ENCODE results near the gene NTM. TPM values are rescaled to one million over a fixed set of nuclear protein-coding genes. Genes with fewer than 3 reads are reported as not detected.
A peak's percentile ranks its signal among the peaks of the same experiment; 100 is the strongest.

The NTM gene
- total and polyA plus RNA-seq, 2 of the 8 experiments (the other 6 are each of a cell fraction or from before 2014, with no cell fraction given), result 13.4 to 20.0 TPM

- Histone ChIP-seq H3K9ac (replicated peaks in 1 of 4; ENCODE audit: extremely low read depth in 1 of 4, low read depth in 3 of 4, low read length in 3 of 4) (no peak overlapping the region), H4K91ac (replicated peaks; ENCODE audit: insufficient read length, low read length) (no peak overlapping the region)
- CTCF ChIA-PET (ENCODE audit: partially characterized antibody), result interaction anchor here (0.8 to 31.3 kb wide), 5 partner anchors 12 to 110 kb away, joined by 3 to 1023 read pairs (median 3); no protein-coding TSS in a partner anchor
- TF ChIP-seq SP2 (IDR thresholded peaks at IDR 0.05; ENCODE audit: low read length), result no peak
Observed at GRCh38 chr11:131654849-131655248, 284.4 kb downstream of the NTM start.

More at GRCh38 chr11:131654849-131655248, 284.4 kb downstream of the NTM start:
- WGBS, 2 experiments (ENCODE audit: extremely low coverage in 1 of 2, insufficient coverage in 1 of 2, insufficient read length in 1 of 2, insufficient replicate concordance in 2 of 2, low coverage in 1 of 2, low lambda C conversion rate in 2 of 2, missing lambda C conversion rate in 1 of 2), result 91% methylated on average over 10 of the region's 10 CpGs; no CpG with 5 or more reads in 1 of the 2 experiments
- no peak overlapping the region for H2AK5ac ChIP-seq (ENCODE audit: low read depth, low read length)
- no peak overlapping the region for H3K4ac ChIP-seq (replicated peaks; ENCODE audit: insufficient read length, low read depth, low read length)
- no peaks in the 10 kb centered on the region for H3K79me2 ChIP-seq (ENCODE audit: control insufficient read depth in 1 of 2, insufficient read depth in 2 of 2, low read length in 2 of 2)
- H3K14ac ChIP-seq (ENCODE audit: insufficient read length), result no peak overlapping the region
- peaks cover 14 to 42% (median 31%) of the 10 kb centered on the region in 4 experiments; a peak in 6 of 7 replicates for H3K4me1 ChIP-seq (replicated peaks in 1 of 4; ENCODE audit: control insufficient read depth in 3 of 4, insufficient read depth in 4 of 4, low read length in 3 of 4)
- H3K56ac ChIP-seq (replicated peaks; ENCODE audit: insufficient read length, low read depth, low read length), result no peak overlapping the region
- H2BK15ac ChIP-seq (ENCODE audit: low read length), result no peak overlapping the region
- no peaks in the 10 kb centered on the region for H3K23me2 ChIP-seq (ENCODE audit: low read depth, low read length)
- no peak overlapping the region for H2BK20ac ChIP-seq (ENCODE audit: low read length)
- no peak overlapping the region for H3K23ac ChIP-seq (ENCODE audit: insufficient read length)
- H3K4me2 ChIP-seq (ENCODE audit: insufficient read depth in 1 of 2, low read depth in 2 of 2, low read length in 2 of 2), result no peak overlapping the region
- no peaks in the 10 kb centered on the region; the same call in 1 of the 2 replicates for H3K79me1 ChIP-seq (ENCODE audit: low read depth, low read length)
- H4K8ac ChIP-seq (ENCODE audit: extremely low read depth, insufficient read depth, low read length), result no peak overlapping the region
- 0 out of 7 replicates have a peak, but pooled peaks cover 0 to 1% (median 0%) of the 10 kb centered on the region in 4 experiments for H3K27me3 ChIP-seq (replicated peaks in 1 of 4; ENCODE audit: control insufficient read depth in 3 of 4, extremely low read depth in 1 of 4, insufficient read depth in 3 of 4, low read length in 3 of 4)
- H2BK12ac ChIP-seq (ENCODE audit: low read depth, low read length), result peak overlapping the region; percentile 53; the same call in 1 of the 2 replicates
- FAIRE-seq, result no peak
- no peak overlapping the region for H2BK120ac ChIP-seq (replicated peaks; ENCODE audit: low read depth, low read length)
- no peak overlapping the region; the same call in 1 of the 2 replicates for H3K18ac ChIP-seq (ENCODE audit: extremely low read depth, low read length)
- no peak overlapping the region for H3K4me3 ChIP-seq (ENCODE audit: extremely low read depth in 1 of 4, insufficient read depth in 2 of 4, low read depth in 3 of 4, low read length in 4 of 4)
- H3K27ac ChIP-seq (ENCODE audit: low read depth, low read length), result no peak overlapping the region
- DNase-seq (ENCODE audit: low read depth in 1 of 2, low spot score in 2 of 2), result no peak
- H3K36me3 ChIP-seq (ENCODE audit: control insufficient read depth in 2 of 4, insufficient read depth in 4 of 4, low read length in 3 of 4), result no peaks in the 10 kb centered on the region; a peak in 1 of 8 replicates
- no peaks in the 10 kb centered on the region for H4K20me1 ChIP-seq (replicated peaks in 1 of 2; ENCODE audit: control insufficient read depth in 1 of 2, insufficient read depth in 2 of 2, low read length in 2 of 2)
- H2BK5ac ChIP-seq (ENCODE audit: low read depth, low read length), result no peak overlapping the region
- no peak overlapping the region for H2AFZ ChIP-seq (ENCODE audit: low read length)
- H3K9me3 ChIP-seq (ENCODE audit: insufficient read depth in 2 of 2, low read depth in 1 of 2, low read length in 1 of 2), result no peaks in the 10 kb centered on the region
- no peak overlapping the region for H4K5ac ChIP-seq (ENCODE audit: insufficient read length, low read depth, low read length)
- POLR2A ChIA-PET (ENCODE audit: partially characterized antibody), result interaction anchor here (0.6 to 0.9 kb wide), 2 partner anchors 13 to 116 kb away, joined by 3 read pairs; no protein-coding TSS in a partner anchor
